ENCODE data around the gene SERF2. TPM values are rescaled to one million over a fixed set of nuclear protein-coding genes. Genes with fewer than 3 reads are reported as not detected.

Gene SERF2
- total and polyA plus RNA-seq, 10 of the 15 experiments (the other 5 are each of a cell fraction or from before 2014, with no cell fraction given) = 464 to 4,159 (median 1,014) TPM

- WGBS (ENCODE audit: insufficient coverage, insufficient replicate concordance, low lambda C conversion rate, missing lambda C conversion rate) = 4% methylated on average over 47 of the region's 48 CpGs
- peaks cover 80% of the 10 kb centered on the region for H3K79me2 ChIP-seq (ENCODE audit: control insufficient read depth, insufficient read depth, low read length)
- no peak for TF ChIP-seq POU2F2 (IDR thresholded peaks at IDR 0.05; ENCODE audit: borderline replicate concordance, low read depth, low read length)
- peak; percentile 64; the same call in 1 of the 2 replicates for TF ChIP-seq ZNF687 (IDR thresholded peaks at IDR 0.05)
- no peak for TF ChIP-seq RAD51 (IDR thresholded peaks at IDR 0.05)
- no peak for TF ChIP-seq CEBPZ (IDR thresholded peaks at IDR 0.05; ENCODE audit: low read depth, low read length)
- no peak for TF ChIP-seq RBBP5 (conservative IDR thresholded peaks at IDR 0.05)
- no peak for TF ChIP-seq CREM (IDR thresholded peaks at IDR 0.05; ENCODE audit: low read depth)
- TF ChIP-seq ZZZ3 (IDR thresholded peaks at IDR 0.05; ENCODE audit: control insufficient read depth, insufficient read length, low read depth) = no peak
- TF ChIP-seq NRF1 (conservative IDR thresholded peaks at IDR 0.05; ENCODE audit: low read depth, low read length) = no peak
- TF ChIP-seq PBX3 (IDR thresholded peaks at IDR 0.05; ENCODE audit: insufficient replicate concordance, low read depth, low read length) = no peak
- TF ChIP-seq EED (IDR thresholded peaks at IDR 0.05; ENCODE audit: low read depth) = no peak
- TF ChIP-seq CBX5 (IDR thresholded peaks at IDR 0.05; ENCODE audit: low read depth) = peak; percentile 55; the same call in 1 of the 2 replicates
- TF ChIP-seq IKZF1 (conservative IDR thresholded peaks at IDR 0.05) = peak; percentile 62
- TF ChIP-seq HCFC1 (IDR thresholded peaks at IDR 0.05; ENCODE audit: low read length) = no peak
- no peak for TF ChIP-seq KLF5 (IDR thresholded peaks at IDR 0.05; ENCODE audit: partially characterized antibody)
- no peak for TF ChIP-seq CHD2 (IDR thresholded peaks at IDR 0.05; ENCODE audit: borderline replicate concordance, low read depth, low read length)
Observed at GRCh38 chr15:43826508-43827341, 34.6 kb downstream of the SERF2 start, which contains the start of gene WDR76. WDR76 (plus strand) TSS chr15:43827002; CDS start chr15:43827033, 31 bp downstream.

More at GRCh38 chr15:43826508-43827341, 34.6 kb downstream of the SERF2 start, which contains the start of gene WDR76:
- ChIA-PET SMC1A (ENCODE audit: uncharacterized antibody, unreplicated experiment) (interaction anchor here (1.0 to 2.6 kb wide), 12 partner anchors 10 to 77 kb away, joined by 3 to 16 read pairs (median 4); partner anchors contain the start of genes ELL3, HYPK and SERINC4), POLR2A (interaction anchor here (0.6 to 4.5 kb wide), 9 partner anchors 8 to 82 kb away, joined by 3 to 59 read pairs (median 6); partner anchors contain the start of genes ELL3 and SERF2), CTCF (interaction anchor here (1.2 to 1.5 kb wide), 3 partner anchors 11 to 23 kb away, joined by 3 to 9 read pairs (median 9); no protein-coding TSS in a partner anchor), RAD21 (ENCODE audit: unreplicated experiment) (interaction anchor here (1.3 to 2.4 kb wide), 5 partner anchors 17 to 50 kb away, joined by 3 to 21 read pairs (median 12); partner anchors contain the start of genes ELL3, HYPK and SERINC4)
- intact Hi-C loops (cut with micrococcal nuclease; ENCODE audit: unreplicated experiment) = loop anchor here (5.0 kb wide), 2 partner anchors 34 to 49 kb away; partner anchors contain the start of genes ELL3 and SERF2
- H3K9me3 ChIP-seq (replicated peaks; ENCODE audit: control insufficient read depth, insufficient read depth, low read length) = no peaks in the 10 kb centered on the region
- H3K4me3 ChIP-seq = peak within 1 kb of the TSS; percentile 73
- no peaks in the 10 kb centered on the region for H4K20me1 ChIP-seq (ENCODE audit: control insufficient read depth, insufficient read depth)
- H3K27me3 ChIP-seq (replicated peaks in 1 of 2; ENCODE audit: control insufficient read depth in 2 of 2, insufficient read depth in 2 of 2, low read length in 1 of 2) = no peaks in the 10 kb centered on the region
- in situ Hi-C loops (cut with MboI) = no loop called here
- no TSS peak for BruUV-seq (replicated peaks)
- peak within 1 kb of the TSS; percentile 96 for H3K4me2 ChIP-seq (ENCODE audit: control insufficient read depth, insufficient read depth)
- DNase-seq (ENCODE audit: low read depth, low spot score) (no peak), FAIRE-seq (no peak), ATAC-seq (peak; percentile 80)
- H3K36me3 ChIP-seq (ENCODE audit: control insufficient read depth in 2 of 2, insufficient read depth in 2 of 2, low read length in 1 of 2) = no peaks in the 10 kb centered on the region
- peak within 1 kb of the TSS; percentile 83 for H3K9ac ChIP-seq (ENCODE audit: control insufficient read depth, insufficient read depth, low read length)
- peaks cover 19% of the 10 kb centered on the region for H3K4me1 ChIP-seq (ENCODE audit: control insufficient read depth, insufficient read depth, low read length)
- peak within 1 kb of the TSS; percentile 83 for H3K27ac ChIP-seq (ENCODE audit: control insufficient read depth, insufficient read depth)
- H2AFZ ChIP-seq (ENCODE audit: control insufficient read depth, low read depth, low read length) = peak within 1 kb of the TSS; percentile 92
